Measurements from ENCODE around the gene PKD1L1. TPM values are rescaled to one million over a fixed set of nuclear protein-coding genes. Genes with fewer than 3 reads are reported as not detected.

PKD1L1 gene
- total and polyA plus RNA-seq, 2 donors (not counting 1 experiment from before 2014, with no cell fraction given) = 0.59 to 0.70 TPM

DNA sequence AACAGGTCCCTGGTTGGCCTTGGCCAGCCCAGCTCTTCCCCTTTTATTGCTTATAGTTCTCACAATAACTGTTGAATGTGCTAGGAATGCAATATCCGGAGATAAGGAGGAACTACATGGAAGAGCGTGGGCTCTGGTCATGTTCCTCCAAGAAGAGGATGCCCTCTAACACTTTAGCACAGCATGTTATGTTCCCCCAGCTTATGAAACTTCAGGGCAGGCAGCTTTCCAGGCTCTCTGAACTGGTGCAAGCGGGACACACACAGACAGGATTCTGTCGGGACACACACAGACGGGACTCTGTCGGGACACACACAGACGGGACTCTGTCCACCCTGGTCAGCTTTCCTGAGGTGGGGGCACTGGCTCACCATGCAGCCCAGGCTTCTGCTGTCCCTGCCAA lies 141.6 kb downstream of the PKD1L1 start:
- H3K27me3 Mint-ChIP-seq = no peaks in the 10 kb centered on the region
- peak overlapping the region; percentile 20 for H3K27ac Mint-ChIP-seq
- no peak for ATAC-seq (ENCODE audit: low read depth)
- Histone ChIP-seq H3K9me3 (ENCODE audit: control extremely low read depth in 1 of 3, control insufficient read depth in 2 of 3, insufficient read depth in 1 of 3, low read length in 2 of 3) (no peaks in the 10 kb centered on the region), H3K9ac (ENCODE audit: low read length) (no peak overlapping the region), H4K20me1 (ENCODE audit: control insufficient read depth, insufficient read depth, low read length, poor library complexity, severe bottlenecking) (no peaks in the 10 kb centered on the region), H3K79me2 (ENCODE audit: control insufficient read depth, insufficient read depth, low read length) (no peaks in the 10 kb centered on the region), H3K4me1 (ENCODE audit: control insufficient read depth in 2 of 2, insufficient read depth in 2 of 2, low read length in 2 of 2) (peaks cover 16 to 25% of the 10 kb centered on the region in 2 donors), H3K4me3 (ENCODE audit: control extremely low read depth in 1 of 5, extremely low read depth in 1 of 5, insufficient read depth in 1 of 5, low read depth in 2 of 5, low read length in 4 of 5) (no peak overlapping the region), H3K27me3 (replicated peaks in 1 of 4; ENCODE audit: control extremely low read depth in 1 of 4, control insufficient read depth in 3 of 4, insufficient read depth in 4 of 4, low read length in 3 of 4) (no peaks in the 10 kb centered on the region), H2AFZ (ENCODE audit: insufficient read depth, low read depth, low read length, poor library complexity, severe bottlenecking) (peak overlapping the region; percentile 42), H3K36me3 (replicated peaks in 1 of 2; ENCODE audit: control extremely low read depth in 1 of 2, control insufficient read depth in 1 of 2, extremely low read depth in 1 of 2, insufficient read depth in 2 of 2, low read length in 1 of 2) (no peaks in the 10 kb centered on the region), H3K27ac (ENCODE audit: low read length in 2 of 2) (no peak overlapping the region), H3K4me2 (replicated peaks; ENCODE audit: low read depth, low read length, poor library complexity, severe bottlenecking) (no peak overlapping the region)
- DNase-seq = no peak
- ChIA-PET CTCF (interaction anchor here (1.2 to 4.3 kb wide), 3 partner anchors 12 to 363 kb away, joined by 3 to 23 read pairs (median 3); no protein-coding TSS in a partner anchor), POLR2A (no interaction called here)
- TF ChIP-seq EZH2 (IDR thresholded peaks at IDR 0.05; ENCODE audit: borderline replicate concordance, insufficient read depth, low read depth, low read length, poor library complexity, severe bottlenecking) = no peak
- TF ChIP-seq, protein P1, sequence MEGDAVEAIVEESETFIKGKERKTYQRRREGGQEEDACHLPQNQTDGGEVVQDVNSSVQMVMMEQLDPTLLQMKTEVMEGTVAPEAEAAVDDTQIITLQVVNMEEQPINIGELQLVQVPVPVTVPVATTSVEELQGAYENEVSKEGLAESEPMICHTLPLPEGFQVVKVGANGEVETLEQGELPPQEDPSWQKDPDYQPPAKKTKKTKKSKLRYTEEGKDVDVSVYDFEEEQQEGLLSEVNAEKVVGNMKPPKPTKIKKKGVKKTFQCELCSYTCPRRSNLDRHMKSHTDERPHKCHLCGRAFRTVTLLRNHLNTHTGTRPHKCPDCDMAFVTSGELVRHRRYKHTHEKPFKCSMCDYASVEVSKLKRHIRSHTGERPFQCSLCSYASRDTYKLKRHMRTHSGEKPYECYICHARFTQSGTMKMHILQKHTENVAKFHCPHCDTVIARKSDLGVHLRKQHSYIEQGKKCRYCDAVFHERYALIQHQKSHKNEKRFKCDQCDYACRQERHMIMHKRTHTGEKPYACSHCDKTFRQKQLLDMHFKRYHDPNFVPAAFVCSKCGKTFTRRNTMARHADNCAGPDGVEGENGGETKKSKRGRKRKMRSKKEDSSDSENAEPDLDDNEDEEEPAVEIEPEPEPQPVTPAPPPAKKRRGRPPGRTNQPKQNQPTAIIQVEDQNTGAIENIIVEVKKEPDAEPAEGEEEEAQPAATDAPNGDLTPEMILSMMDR (IDR thresholded peaks at IDR 0.05) = no peak
- H3K4me1 Mint-ChIP-seq = peaks cover 40% of the 10 kb centered on the region
- 67% methylated on average over 7 of the region's 7 CpGs for WGBS (ENCODE audit: insufficient coverage)
- intact Hi-C loops (cut with micrococcal nuclease) = no loop called here
- H3K4me3 Mint-ChIP-seq = no peak overlapping the region
- no peaks in the 10 kb centered on the region for H3K9me3 Mint-ChIP-seq (ENCODE audit: insufficient read depth)

DNA sequence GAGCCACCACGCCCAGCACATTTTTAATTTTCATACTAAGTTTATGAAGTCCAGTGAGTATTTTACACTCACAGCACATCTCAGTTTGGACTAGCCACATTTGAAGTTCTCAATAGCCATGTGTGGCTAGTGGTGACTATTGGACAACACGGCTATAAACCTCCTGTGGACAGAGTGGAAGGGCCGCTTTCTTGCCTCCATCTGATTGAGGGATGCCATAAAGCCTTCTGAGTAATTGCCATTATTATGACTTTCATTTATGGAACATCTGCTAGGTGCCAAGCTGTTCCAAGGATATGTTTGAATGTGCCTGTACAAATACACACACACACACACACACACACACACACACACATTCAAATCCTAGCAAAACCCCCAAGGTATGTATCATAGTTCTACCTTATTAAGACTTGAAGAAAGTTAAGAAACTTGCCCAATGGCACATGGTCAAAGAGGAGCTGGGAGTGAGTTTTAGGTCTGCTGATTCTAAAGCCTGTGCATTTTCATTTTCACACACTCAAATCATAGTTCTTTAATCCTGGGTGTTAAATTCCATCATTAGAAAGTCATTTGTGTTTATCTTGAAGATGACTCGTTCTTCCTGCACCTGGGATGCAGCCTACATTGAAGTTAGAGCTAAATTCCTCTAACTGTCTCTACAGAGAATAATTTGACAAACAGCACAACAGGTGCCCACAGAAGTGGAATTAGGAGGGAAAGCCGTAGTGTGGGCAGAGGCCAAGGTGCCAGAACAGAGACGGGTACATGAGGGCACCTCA lies 143.3 kb downstream of the PKD1L1 start:
- Histone ChIP-seq H4K20me1 (ENCODE audit: control insufficient read depth, insufficient read depth, low read length, poor library complexity, severe bottlenecking) (no peaks in the 10 kb centered on the region), H3K36me3 (replicated peaks in 1 of 2; ENCODE audit: control extremely low read depth in 1 of 2, control insufficient read depth in 1 of 2, extremely low read depth in 1 of 2, insufficient read depth in 2 of 2, low read length in 1 of 2) (no peaks in the 10 kb centered on the region), H3K4me1 (ENCODE audit: control insufficient read depth in 2 of 2, insufficient read depth in 2 of 2, low read length in 2 of 2) (peaks cover 15 to 16% of the 10 kb centered on the region in 2 donors), H3K9me3 (ENCODE audit: control extremely low read depth in 1 of 3, control insufficient read depth in 2 of 3, insufficient read depth in 1 of 3, low read length in 2 of 3) (no peaks in the 10 kb centered on the region), H3K9ac (ENCODE audit: low read length) (no peak overlapping the region), H3K27ac (ENCODE audit: low read length in 2 of 2) (no peak overlapping the region), H2AFZ (ENCODE audit: insufficient read depth, low read depth, low read length, poor library complexity, severe bottlenecking) (no peak overlapping the region), H3K79me2 (ENCODE audit: control insufficient read depth, insufficient read depth, low read length) (no peaks in the 10 kb centered on the region), H3K4me3 (ENCODE audit: control extremely low read depth in 1 of 5, extremely low read depth in 1 of 5, insufficient read depth in 1 of 5, low read depth in 2 of 5, low read length in 4 of 5) (no peak overlapping the region), H3K4me2 (replicated peaks; ENCODE audit: low read depth, low read length, poor library complexity, severe bottlenecking) (no peak overlapping the region), H3K27me3 (replicated peaks in 1 of 4; ENCODE audit: control extremely low read depth in 1 of 4, control insufficient read depth in 3 of 4, insufficient read depth in 4 of 4, low read length in 3 of 4) (no peaks in the 10 kb centered on the region)
- H3K4me1 Mint-ChIP-seq = peaks cover 24% of the 10 kb centered on the region
- no peaks in the 10 kb centered on the region for H3K27me3 Mint-ChIP-seq
- ATAC-seq (ENCODE audit: low read depth) (no peak), DNase-seq (no peak)
- TF ChIP-seq EZH2 (IDR thresholded peaks at IDR 0.05; ENCODE audit: borderline replicate concordance, insufficient read depth, low read depth, low read length, poor library complexity, severe bottlenecking) = no peak
- TF ChIP-seq, protein P1 (IDR thresholded peaks at IDR 0.05) = no peak
- H3K4me3 Mint-ChIP-seq = no peak overlapping the region
- WGBS (ENCODE audit: insufficient coverage) = 100% methylated on average over 2 of the region's 6 CpGs
- no peak overlapping the region for H3K27ac Mint-ChIP-seq
- no peaks in the 10 kb centered on the region for H3K9me3 Mint-ChIP-seq (ENCODE audit: insufficient read depth)
- POLR2A ChIA-PET = interaction anchor here (0.7 kb wide), 1 partner anchor 348 kb away, joined by 6 read pairs; no protein-coding TSS in a partner anchor
- CTCF ChIA-PET = interaction anchor here (0.6 to 1.0 kb wide), 5 partner anchors 9 to 539 kb away, joined by 3 to 6 read pairs (median 4); no protein-coding TSS in a partner anchor
- intact Hi-C loops (cut with micrococcal nuclease) = no loop called here

Measured in B cell (primary cell).